ENCODE data around the gene INSL3. TPM values are rescaled to one million over a fixed set of nuclear protein-coding genes. Genes with fewer than 3 reads are reported as not detected.

Gene INSL3
- total and polyA plus RNA-seq, 2 of the 13 experiments (the other 11 are each of a cell fraction or from before 2014, with no cell fraction given) = 0.30 TPM; not detected in 1

- TF ChIP-seq TFAP4 (IDR thresholded peaks at IDR 0.05; ENCODE audit: borderline replicate concordance, low read depth) (no peak; the same call in 1 of the 2 replicates), RXRA (CRISPR knock-in tag; IDR thresholded peaks at IDR 0.05) (0 out of 2 replicates have a peak, but pooled peaks have one; percentile 26), RORA (CRISPR knock-in tag; IDR thresholded peaks at IDR 0.05) (no peak), HNF1A (IDR thresholded peaks at IDR 0.05; ENCODE audit: low read depth) (no peak), HNF1A (CRISPR knock-in tag; IDR thresholded peaks at IDR 0.05; ENCODE audit: borderline replicate concordance) (0 out of 2 replicates have a peak, but pooled peaks have one; percentile 45), SNAPC5 (CRISPR knock-in tag; IDR thresholded peaks at IDR 0.05; ENCODE audit: borderline replicate concordance) (no peak), ZNF124 (CRISPR knock-in tag; IDR thresholded peaks at IDR 0.05) (no peak), ZNF800 (CRISPR knock-in tag; IDR thresholded peaks at IDR 0.05) (no peak), HBP1 (CRISPR knock-in tag; IDR thresholded peaks at IDR 0.05; ENCODE audit: low read depth) (no peak), ZNF883 (CRISPR knock-in tag; IDR thresholded peaks at IDR 0.05; ENCODE audit: not compliant biosample characterization) (peak; percentile 64), ZNF773 (CRISPR knock-in tag; IDR thresholded peaks at IDR 0.05; ENCODE audit: borderline replicate concordance) (no peak), ZNF570 (CRISPR knock-in tag; IDR thresholded peaks at IDR 0.05; ENCODE audit: borderline replicate concordance) (no peak), ZNF331 (CRISPR knock-in tag; IDR thresholded peaks at IDR 0.05) (0 out of 2 replicates have a peak, but pooled peaks have one; percentile 0), RNF2 (conservative IDR thresholded peaks at IDR 0.05; ENCODE audit: low read depth) (no peak), RBAK (CRISPR knock-in tag; IDR thresholded peaks at IDR 0.05) (no peak), SMC3 (IDR thresholded peaks at IDR 0.05; ENCODE audit: low read length) (no peak), U2AF2 (IDR thresholded peaks at IDR 0.05; ENCODE audit: low read depth, low read length) (no peak), HDAC2 (CRISPR knock-in tag; IDR thresholded peaks at IDR 0.05) (no peak), ZNF691 (CRISPR knock-in tag; IDR thresholded peaks at IDR 0.05; ENCODE audit: borderline replicate concordance, low read depth) (no peak), IRF2 (CRISPR knock-in tag; IDR thresholded peaks at IDR 0.05) (no peak), KLF9 (CRISPR knock-in tag; IDR thresholded peaks at IDR 0.05; ENCODE audit: low read depth) (no peak)
Measured at GRCh38 chr19:17847538-17848366, 26.4 kb upstream of the INSL3 start, which contains the start of gene JAK3 (continued).
